GM19193 (cell line): Measurements from ENCODE around the gene POLA1.
A peak's percentile ranks its signal among the peaks of the same experiment; 100 is the strongest.

ENCODE experiments used
- POLR2A ChIP-seq: IDR thresholded peaks from 4 replicates; pipeline ENCODE4 v1.6.1; 2011; ENCODE audit not compliant: insufficient read depth, insufficient read length; ENCODE audit errors: extremely low read depth

POLA1 gene, protein sequence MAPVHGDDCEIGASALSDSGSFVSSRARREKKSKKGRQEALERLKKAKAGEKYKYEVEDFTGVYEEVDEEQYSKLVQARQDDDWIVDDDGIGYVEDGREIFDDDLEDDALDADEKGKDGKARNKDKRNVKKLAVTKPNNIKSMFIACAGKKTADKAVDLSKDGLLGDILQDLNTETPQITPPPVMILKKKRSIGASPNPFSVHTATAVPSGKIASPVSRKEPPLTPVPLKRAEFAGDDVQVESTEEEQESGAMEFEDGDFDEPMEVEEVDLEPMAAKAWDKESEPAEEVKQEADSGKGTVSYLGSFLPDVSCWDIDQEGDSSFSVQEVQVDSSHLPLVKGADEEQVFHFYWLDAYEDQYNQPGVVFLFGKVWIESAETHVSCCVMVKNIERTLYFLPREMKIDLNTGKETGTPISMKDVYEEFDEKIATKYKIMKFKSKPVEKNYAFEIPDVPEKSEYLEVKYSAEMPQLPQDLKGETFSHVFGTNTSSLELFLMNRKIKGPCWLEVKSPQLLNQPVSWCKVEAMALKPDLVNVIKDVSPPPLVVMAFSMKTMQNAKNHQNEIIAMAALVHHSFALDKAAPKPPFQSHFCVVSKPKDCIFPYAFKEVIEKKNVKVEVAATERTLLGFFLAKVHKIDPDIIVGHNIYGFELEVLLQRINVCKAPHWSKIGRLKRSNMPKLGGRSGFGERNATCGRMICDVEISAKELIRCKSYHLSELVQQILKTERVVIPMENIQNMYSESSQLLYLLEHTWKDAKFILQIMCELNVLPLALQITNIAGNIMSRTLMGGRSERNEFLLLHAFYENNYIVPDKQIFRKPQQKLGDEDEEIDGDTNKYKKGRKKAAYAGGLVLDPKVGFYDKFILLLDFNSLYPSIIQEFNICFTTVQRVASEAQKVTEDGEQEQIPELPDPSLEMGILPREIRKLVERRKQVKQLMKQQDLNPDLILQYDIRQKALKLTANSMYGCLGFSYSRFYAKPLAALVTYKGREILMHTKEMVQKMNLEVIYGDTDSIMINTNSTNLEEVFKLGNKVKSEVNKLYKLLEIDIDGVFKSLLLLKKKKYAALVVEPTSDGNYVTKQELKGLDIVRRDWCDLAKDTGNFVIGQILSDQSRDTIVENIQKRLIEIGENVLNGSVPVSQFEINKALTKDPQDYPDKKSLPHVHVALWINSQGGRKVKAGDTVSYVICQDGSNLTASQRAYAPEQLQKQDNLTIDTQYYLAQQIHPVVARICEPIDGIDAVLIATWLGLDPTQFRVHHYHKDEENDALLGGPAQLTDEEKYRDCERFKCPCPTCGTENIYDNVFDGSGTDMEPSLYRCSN (N-terminal part only)

DNA sequence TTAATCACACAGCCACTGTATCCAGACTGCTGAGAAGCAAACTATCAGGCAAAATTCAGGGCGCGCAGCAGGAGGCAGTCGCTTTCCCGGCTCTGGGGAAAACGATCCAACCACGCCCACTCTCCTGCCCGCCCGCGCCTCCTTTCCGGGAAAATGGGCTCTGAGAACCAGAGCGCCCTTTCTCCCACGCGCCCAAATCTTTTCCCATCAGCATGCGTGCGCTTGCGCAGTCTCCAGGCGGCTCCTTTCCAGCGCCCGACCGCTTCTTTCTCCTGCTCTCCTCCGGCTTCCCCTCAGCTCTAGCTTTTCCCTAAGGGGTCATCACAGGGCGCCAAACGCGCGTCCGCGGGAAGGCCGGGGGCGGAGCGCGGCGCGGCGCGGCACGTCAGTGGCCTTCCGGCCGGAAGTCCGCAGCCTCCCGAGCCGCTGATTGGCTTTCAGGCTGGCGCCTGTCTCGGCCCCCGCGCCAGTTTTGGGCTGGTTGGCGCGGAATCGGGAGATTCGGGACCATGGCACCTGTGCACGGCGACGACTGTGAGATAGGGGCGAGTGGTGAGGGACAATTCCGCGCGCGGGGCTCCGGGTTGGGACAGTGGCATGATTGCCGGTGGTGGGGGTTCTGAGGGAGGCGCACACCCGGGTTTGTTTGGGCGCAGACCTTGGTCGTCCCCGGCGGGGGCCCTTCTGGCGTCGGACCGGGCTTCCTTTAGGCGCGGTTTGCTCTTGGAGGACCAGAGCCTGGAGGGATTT, at the start of gene POLA1:
Gene POLA1, plus strand, starts transcription at position 466 of the 750 bp plus-strand sequence. Its CDS starts 44 bp downstream, at position 510.
- TF ChIP-seq POLR2A, result peak; percentile 69

DNA sequence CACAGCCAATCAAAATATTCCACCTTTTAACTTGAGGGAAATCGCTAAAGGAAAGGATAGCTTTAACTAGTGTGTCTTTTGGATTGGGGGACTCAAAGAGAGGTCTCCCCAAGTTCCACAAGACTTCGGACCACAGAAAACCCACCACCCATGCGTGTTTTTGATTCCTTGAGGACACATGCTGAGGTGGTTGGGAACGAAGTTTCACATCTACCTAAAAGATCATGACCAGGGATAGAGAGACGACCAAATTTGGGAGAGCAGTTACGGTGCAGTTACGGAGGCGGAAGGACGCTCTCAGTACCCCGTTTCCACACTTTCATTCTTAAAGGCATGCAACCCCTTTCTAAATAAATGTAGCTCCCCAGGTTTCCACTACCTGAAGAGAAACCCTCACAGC, 47.7 kb upstream of the POLA1 start:
- no peak for TF ChIP-seq POLR2A

DNA sequence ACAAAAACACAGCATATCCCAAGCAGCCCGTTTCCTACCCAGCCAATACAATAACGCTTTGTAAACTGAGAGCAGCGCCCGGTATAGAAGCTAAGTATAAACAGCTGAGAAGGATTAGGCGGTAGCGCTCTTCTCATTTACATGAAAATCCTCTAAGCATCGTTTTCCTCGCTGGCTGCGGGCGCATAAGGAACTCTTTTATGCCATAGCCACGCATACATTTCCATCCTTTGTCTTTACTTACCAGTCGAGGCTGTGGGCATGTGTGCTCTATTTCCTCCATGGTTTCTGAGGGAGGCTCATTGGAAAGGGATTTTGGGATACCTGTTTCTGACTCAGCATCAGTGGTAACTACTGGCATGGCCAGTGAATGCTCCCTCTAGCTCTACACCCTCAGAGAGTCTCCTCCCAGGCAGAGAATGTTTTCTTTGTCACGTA, 47.0 kb upstream of the POLA1 start:
- no peak for TF ChIP-seq POLR2A

DNA sequence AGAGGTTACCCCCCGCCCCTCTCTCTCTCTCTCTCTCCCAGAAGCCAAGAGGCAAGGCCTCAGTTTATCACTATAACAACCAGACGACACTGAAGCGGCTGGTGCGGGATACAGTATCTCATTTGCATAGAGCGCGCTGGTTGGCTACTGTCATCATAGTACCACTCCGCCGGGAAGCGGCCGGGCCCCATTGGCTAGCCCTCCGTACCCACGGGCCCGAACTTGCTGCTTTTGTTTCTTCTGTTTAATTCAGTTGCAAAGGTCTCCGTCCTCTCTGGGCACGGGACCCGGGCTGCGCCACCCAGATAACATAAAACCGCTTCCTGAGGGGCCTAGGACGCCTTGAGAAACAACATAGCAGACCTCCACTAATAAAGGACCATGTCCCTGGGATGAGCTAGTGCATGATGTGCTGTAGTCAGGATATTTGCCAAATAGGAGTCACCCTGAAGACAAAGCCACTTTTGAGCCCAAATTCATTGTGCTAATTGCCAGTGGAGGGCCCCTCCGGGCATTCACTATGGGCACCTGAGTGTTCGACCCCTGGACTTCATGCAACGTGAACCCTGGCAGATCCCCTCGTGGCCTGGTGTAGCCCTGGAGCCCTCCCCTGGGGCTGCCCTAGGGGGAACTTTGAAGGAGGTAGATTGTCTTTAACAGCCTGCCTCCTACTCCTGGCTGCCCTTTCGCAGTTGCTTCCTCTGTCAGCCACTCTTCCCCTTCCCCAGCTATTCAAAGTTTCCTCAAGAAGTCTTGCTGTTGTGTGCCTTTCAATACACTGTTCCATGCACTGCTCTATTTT, 46.3 kb upstream of the POLA1 start, which contains the start of gene PCYT1B:
Gene PCYT1B, minus strand, starts transcription at position 91 of the 802 bp plus-strand sequence. CDS start 242 bp downstream, outside the sequence.
- no peak for TF ChIP-seq POLR2A

DNA sequence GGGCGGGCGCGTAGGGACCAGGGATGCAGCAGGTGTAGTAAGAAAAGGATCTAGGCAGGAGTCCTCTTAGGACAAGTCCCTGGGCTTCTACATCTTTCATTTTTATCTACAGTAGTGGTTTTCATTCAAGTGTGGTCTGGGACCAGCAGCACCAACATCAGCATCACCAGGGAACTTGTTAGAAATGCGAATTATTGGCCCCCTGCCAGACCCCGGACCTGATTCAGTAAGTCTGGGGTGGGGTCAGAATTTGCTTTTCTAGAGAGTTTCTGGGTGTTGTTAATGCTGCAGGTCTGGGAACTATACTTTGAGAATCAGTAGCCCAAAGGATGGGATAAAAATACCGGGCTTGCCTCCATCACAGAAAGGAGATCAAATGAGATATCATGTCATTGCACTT, 45.2 kb upstream of the POLA1 start:
- no peak for TF ChIP-seq POLR2A

DNA sequence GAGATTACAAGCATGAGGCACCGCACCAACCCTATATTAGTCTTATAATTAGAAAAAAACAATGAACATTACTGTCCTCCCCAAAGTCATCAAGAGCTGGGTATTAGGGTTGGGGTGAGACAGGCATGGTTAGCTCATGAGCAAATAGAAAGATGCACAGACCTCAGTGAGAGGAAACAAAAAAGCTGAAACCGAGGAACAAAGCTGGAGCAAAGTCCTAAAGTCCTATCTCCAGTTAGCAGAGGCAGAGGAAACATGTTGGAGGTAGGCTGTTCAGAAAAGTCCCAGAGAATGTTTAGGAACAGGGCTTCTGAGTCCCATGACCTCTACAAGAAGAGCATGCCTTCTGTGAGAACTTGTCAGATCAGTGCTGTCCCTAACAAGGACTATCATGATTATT, 41.9 kb upstream of the POLA1 start:
- TF ChIP-seq POLR2A, result no peak

DNA sequence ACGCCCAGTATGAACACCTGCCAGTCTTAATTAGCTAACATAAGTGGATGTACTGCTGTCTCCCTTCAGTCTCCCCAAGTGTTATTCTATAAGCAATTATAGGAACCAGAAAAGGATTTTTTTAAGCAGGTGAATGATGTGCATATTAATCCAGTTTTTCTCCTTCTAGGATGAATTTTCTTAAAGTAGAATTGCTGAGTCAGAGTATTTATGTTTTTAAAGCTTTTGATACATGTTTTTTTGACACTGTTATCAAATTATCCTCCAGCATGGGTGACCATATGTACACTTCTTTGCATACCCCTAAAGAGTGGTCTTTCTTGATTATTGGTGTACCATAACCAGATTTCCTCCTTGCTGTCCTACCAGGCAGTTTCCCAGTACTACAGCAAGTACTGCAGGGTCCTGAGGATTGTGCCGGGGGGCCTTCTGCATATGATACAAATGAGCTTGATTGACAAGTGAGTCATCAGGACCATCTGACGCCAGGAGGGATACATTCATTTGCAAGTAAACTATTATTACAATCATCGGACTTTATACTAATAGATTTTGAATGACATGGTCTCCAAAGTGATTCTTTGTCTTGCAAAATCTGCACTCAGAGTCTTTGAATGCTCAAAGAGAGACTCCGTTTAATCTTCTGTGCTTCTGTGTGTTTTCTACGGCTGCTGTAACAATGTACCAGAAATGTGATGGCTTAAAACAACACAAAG, 35.9 kb upstream of the POLA1 start:
- no peak for TF ChIP-seq POLR2A

DNA sequence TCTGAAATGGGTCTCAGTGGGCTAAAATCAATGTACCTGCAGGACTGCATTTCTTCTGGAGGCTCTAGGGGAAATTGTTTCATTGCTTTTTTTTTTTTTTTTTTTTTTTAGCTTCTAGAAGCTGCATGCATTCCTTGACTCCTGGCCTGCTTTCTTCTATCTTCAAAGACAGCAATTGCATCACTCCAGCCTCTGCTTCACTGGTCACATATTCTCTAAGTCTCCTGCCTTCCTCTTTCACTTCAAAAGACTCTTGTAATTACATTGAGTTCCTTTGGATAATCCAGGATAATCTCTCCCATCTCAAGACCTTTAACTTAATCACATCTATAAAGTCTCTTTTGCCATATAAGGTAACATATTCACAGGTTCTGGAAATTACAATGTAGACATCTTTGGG, 35.3 kb upstream of the POLA1 start:
- TF ChIP-seq POLR2A, result no peak

DNA sequence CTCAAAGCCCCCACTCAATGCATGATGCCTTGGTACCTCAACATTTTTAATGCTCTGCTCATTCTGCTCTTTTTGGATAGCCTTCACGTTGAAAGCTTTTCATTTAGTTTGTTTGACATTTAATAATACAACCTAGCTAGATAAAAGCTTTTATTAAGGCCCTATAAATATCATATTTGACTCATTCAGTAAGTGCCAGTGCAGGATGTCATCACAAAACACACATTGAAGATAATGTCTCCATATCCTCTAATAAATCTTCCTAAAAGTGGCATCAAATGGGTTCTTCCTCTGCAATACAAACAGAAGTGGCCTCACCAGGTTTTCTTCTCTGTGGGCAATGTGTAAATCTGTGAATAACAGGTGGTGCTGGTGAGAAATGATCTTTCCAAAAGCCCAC, 34.6 kb upstream of the POLA1 start:
- TF ChIP-seq POLR2A, result no peak

DNA sequence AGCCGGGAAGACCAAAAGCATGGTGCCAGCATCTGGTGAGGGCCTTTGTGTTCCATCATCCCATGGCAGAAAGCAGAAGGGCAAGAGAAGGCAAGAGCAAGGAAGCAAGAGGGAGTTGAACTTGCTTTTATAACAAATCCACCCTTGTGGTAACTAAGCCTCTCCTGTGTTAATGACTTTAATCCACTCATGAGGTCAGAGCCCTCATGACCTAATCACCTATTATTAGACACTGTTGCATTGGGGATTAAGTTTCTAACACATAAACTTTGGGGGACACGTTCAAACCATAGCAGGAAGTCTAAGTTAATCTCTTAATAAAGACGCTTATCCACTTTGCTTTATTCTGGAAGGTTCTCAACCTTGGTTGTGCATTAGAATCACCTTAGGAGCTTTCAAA, 34.1 kb upstream of the POLA1 start:
- TF ChIP-seq POLR2A, result no peak

DNA sequence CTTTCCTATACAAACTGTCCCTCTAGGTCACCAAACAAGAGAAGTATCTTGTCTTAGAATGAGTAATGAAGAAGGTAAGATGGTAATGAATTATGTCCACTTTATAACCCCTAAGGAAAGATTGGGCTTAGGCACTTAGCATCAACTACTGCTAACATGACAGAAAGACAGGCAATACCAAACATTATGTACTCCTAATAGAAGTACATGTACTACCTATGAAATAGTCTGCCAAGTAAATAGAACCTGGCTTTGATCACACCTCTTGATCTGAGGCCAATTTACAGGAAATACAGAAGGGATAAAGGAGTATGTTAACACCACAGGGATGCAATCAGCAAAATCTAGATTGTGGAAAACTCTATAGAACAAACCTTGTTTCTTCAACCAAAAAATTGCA, 32.4 kb upstream of the POLA1 start:
- TF ChIP-seq POLR2A, result no peak

DNA sequence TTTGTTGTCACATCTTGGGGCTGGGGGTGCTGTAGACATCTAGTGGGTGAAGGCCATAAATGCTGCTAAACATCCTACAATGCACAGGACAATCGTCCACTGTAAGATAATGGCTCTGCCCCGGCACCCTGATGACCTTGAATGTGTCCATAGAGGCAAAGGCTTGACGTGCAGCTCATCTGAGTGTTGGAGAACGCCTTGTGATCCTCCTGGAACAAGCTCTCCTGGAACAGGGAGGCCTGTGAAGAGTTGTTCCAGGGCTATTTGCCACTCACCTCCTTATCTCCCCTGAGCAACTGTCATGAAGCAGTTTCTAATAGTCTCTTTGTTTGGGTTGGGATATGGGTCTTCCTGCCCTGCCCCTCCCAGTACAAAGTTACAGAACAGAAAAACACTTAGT, 31.4 kb upstream of the POLA1 start:
- no peak for TF ChIP-seq POLR2A

DNA sequence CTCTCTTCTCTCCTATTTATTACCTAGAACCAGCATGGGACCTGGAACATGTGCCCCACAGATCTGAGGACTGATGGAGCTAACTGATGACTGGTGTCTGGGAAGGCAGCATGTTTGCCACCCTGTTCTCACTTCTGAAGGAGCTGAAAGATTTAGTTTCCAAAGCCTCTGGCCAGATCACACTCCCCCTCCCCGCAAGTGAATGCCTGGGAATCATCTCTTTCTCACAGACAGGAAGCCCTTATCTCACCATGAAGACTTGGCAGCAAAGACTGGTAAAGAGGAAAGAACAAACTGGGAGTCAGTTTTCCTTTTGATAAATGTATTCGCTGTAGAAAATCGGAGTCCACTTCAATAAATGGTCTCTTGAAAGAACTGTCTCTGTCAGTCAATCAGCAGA, 25.6 kb upstream of the POLA1 start:
- TF ChIP-seq POLR2A, result no peak
